GM20000 (cell line): Measurements from ENCODE around the gene SMIM9.
"Not testable (repeated sequence)": the region's sequence is repeated elsewhere in the genome, so short reads cannot be mapped to it uniquely, and the experiment has no call there.

Experiments used
- DNase-seq: peaks from one replicate; pipeline ENCODE4 v3.0.0; 2012; ENCODE audit warnings: low spot score
- CTCF ChIP-seq: IDR thresholded peaks from 2 replicates; pipeline ENCODE4 v1.5.1; 2012; ENCODE audit warnings: mild to moderate bottlenecking, control low read depth; ENCODE audit errors: extremely low read depth, missing control alignments

The SMIM9 gene

GRCh38 chrX:154834562-154834961, at the start of gene SMIM9:
Gene SMIM9 (minus strand): TSS chrX:154834662. CDS start chrX:154830856, 3,806 bp downstream.
- TF ChIP-seq CTCF, result no peak
- DNase-seq, result no peak

GRCh38 chrX:154884069-154884468, 49.6 kb upstream of the SMIM9 start:
- not testable (repeated sequence) for DNase-seq

- no peak for DNase-seq
- TF ChIP-seq CTCF, result no peak
Observed at GRCh38 chrX:154873329-154873728, 38.9 kb upstream of the SMIM9 start.

GRCh38 chrX:154868522-154868921, 34.1 kb upstream of the SMIM9 start:
- not testable (repeated sequence) for DNase-seq

- DNase-seq, result no peak
- no peak for TF ChIP-seq CTCF
Observed at GRCh38 chrX:154855256-154855655, 20.8 kb upstream of the SMIM9 start.

- DNase-seq, result no peak
- TF ChIP-seq CTCF, result no peak
Observed at GRCh38 chrX:154850957-154851611, 16.6 kb upstream of the SMIM9 start.

DNA sequence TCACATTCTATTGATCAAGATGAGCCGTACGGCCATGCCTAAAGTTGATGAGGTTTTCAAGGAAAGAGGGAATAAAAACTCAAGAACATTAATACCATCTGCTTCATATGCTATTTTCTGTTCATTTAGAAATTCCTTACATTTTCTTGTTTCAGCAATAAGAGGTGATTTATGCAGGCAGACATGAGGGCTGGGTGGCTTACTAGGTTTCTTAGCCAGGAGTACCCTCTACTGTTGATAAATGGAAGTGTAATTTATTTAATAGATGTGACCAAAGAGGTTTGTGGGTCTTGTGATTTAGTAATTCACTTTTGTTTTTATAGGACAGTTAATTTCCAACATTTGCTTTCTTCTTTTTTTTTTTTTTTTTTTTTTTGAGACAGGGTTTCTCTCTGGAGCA, 6.4 kb upstream of the SMIM9 start:
- peak; percentile 29 for DNase-seq
- no peak for TF ChIP-seq CTCF

- DNase-seq, result no peak
- TF ChIP-seq CTCF, result no peak
Observed at GRCh38 chrX:154836163-154836562, 1.7 kb upstream of the SMIM9 start.
